CD4-positive, alpha-beta T cell treated with Interferon gamma for 1 hour (primary cell): ENCODE results near the gene VPS36.
"Not testable (repeated sequence)": the region's sequence is repeated elsewhere in the genome, so short reads cannot be mapped to it uniquely, and the experiment has no call there.

Experiments
- DNase-seq: peaks from one replicate; pipeline ENCODE4 v3.0.0-alpha.2; 2020

The VPS36 gene

GRCh38 chr13:52450012-52450792 lies at the start of gene VPS36:
VPS36 (minus strand) TSS chr13:52450634; CDS start chr13:52450594, 40 bp downstream.
- DNase-seq, result peak; percentile 93

GRCh38 chr13:52497979-52498378 lies 47.5 kb upstream of the VPS36 start:
- DNase-seq, result not testable (repeated sequence)

GRCh38 chr13:52494241-52494640 lies 43.8 kb upstream of the VPS36 start:
- not testable (repeated sequence) for DNase-seq

GRCh38 chr13:52491015-52491414 lies 40.6 kb upstream of the VPS36 start:
- DNase-seq, result not testable (repeated sequence)

- not testable (repeated sequence) for DNase-seq
Measured at GRCh38 chr13:52488763-52489162, 38.3 kb upstream of the VPS36 start.

- DNase-seq, result not testable (repeated sequence)
Measured at GRCh38 chr13:52487078-52487477, 36.6 kb upstream of the VPS36 start.

GRCh38 chr13:52480677-52481428 lies 30.4 kb upstream of the VPS36 start:
- not testable (repeated sequence) for DNase-seq

- DNase-seq, result not testable (repeated sequence)
Measured at GRCh38 chr13:52468487-52468886, 18.1 kb upstream of the VPS36 start.

GRCh38 chr13:52463526-52463925 lies 13.1 kb upstream of the VPS36 start:
- no peak for DNase-seq

- DNase-seq, result no peak
Measured at GRCh38 chr13:52461265-52461664, 10.8 kb upstream of the VPS36 start.

- no peak for DNase-seq
Measured at GRCh38 chr13:52459668-52460067, 9.2 kb upstream of the VPS36 start.

GRCh38 chr13:52455677-52456041 lies 5.2 kb upstream of the VPS36 start:
- DNase-seq, result peak; percentile 69

- DNase-seq, result peak; percentile 92
Measured at GRCh38 chr13:52454820-52455676, 4.6 kb upstream of the VPS36 start, which contains the start of gene CKAP2. CKAP2 (plus strand) TSS chr13:52455478; CDS start chr13:52455557, 79 bp downstream.

GRCh38 chr13:52454459-52454819 lies 4.0 kb upstream of the VPS36 start:
- peak; percentile 30 for DNase-seq

GRCh38 chr13:52452470-52452869 lies 2.0 kb upstream of the VPS36 start:
- DNase-seq, result no peak

GRCh38 chr13:52451135-52451804 lies 836 bp upstream of the VPS36 start:
- DNase-seq, result no peak

- DNase-seq, result no peak
Measured at GRCh38 chr13:52450793-52451116, 321 bp upstream of the VPS36 start.

- DNase-seq, result no peak
Measured at GRCh38 chr13:52449331-52450011, 963 bp downstream of the VPS36 start.

- no peak for DNase-seq
Measured at GRCh38 chr13:52447815-52448552, 2.5 kb downstream of the VPS36 start.

GRCh38 chr13:52447354-52447753 lies 3.1 kb downstream of the VPS36 start:
- DNase-seq, result no peak

- DNase-seq, result no peak
Measured at GRCh38 chr13:52446265-52446664, 4.2 kb downstream of the VPS36 start.
